KG1 (cell line): Measurements from ENCODE around the gene LRCH2.

Experiments
- DNase-seq: peaks from one replicate; lab custom pipeline; 2025; lab: John Stamatoyannopoulos, UW

LRCH2 gene

GRCh38 chrX:115065304-115065703 lies 168.6 kb downstream of the LRCH2 start:
- no peak for DNase-seq
